BE2C (cell line): ENCODE data around the gene SMIM43.

Experiments
- DNase-seq: peaks from one replicate; pipeline ENCODE4 v3.0.0-alpha.2; 2020
- H3K27me3 ChIP-seq: fragments of 250-450 bp; sonication (Bioruptor Pico); 2 replicates; pipeline ENCODE4 v1.5.1; 2020; ENCODE audit warnings: mild to moderate bottlenecking
- H3K36me3 ChIP-seq: fragments of 250-450 bp; sonication (Bioruptor Pico); 2 replicates; pipeline ENCODE4 v1.5.1; 2020; ENCODE audit warnings: mild to moderate bottlenecking
- H3K4me1 ChIP-seq: fragments of 250-450 bp; sonication (Bioruptor Pico); 2 replicates; pipeline ENCODE4 v1.5.1; 2020
- H3K4me3 ChIP-seq: 2 replicates; pipeline ENCODE4 v1.5.1; 2011; ENCODE audit warnings: low read depth, low read length
- H3K9me3 ChIP-seq: fragments of 250-450 bp; sonication (Bioruptor Pico); 2 replicates; pipeline ENCODE4 v1.5.1; 2020
- TF ChIP-seq, protein P1 (sequence below): IDR thresholded peaks from 2 replicates; pipeline ENCODE4 v1.5.1; 2012; ENCODE audit warnings: mild to moderate bottlenecking, low read depth, low read length

The SMIM43 gene

DNA sequence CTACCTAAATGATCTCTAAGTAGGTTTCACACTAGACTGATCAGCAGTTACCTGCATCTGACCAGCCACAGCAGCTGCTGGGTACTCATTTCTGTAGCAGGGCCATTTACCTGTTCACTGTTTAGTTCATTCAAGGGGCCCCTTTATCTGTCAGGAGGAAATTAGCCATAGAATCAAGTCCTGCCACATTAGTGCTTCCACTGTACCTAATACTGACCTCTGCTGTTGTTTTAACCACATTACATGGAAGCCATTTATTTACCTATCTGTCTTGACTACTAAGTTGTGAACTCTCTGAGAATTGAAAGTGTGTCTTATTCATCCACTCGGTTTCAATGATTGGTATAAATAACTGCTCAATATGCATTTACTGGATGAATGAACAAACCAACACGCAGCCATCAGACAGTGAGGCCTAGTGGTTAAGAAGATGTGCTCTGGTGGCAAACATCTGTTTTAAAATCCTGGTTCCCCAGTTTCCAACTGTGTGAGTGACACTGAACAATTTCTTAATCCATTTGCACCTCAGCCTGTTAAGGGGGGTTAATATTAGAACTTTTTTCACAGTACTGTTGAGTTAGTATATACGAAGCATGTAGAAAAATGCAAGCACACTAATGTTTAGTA lies 38.2 kb downstream of the SMIM43 start:
- Histone ChIP-seq H3K4me3 (no peak overlapping the region), H3K27me3 (peaks cover 5% of the 10 kb centered on the region), H3K4me1 (no peaks in the 10 kb centered on the region), H3K36me3 (no peaks in the 10 kb centered on the region), H3K9me3 (no peaks in the 10 kb centered on the region; the same call in 1 of the 2 replicates)
- DNase-seq: no peak
- TF ChIP-seq, protein P1, sequence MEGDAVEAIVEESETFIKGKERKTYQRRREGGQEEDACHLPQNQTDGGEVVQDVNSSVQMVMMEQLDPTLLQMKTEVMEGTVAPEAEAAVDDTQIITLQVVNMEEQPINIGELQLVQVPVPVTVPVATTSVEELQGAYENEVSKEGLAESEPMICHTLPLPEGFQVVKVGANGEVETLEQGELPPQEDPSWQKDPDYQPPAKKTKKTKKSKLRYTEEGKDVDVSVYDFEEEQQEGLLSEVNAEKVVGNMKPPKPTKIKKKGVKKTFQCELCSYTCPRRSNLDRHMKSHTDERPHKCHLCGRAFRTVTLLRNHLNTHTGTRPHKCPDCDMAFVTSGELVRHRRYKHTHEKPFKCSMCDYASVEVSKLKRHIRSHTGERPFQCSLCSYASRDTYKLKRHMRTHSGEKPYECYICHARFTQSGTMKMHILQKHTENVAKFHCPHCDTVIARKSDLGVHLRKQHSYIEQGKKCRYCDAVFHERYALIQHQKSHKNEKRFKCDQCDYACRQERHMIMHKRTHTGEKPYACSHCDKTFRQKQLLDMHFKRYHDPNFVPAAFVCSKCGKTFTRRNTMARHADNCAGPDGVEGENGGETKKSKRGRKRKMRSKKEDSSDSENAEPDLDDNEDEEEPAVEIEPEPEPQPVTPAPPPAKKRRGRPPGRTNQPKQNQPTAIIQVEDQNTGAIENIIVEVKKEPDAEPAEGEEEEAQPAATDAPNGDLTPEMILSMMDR: peak; percentile 68

DNA sequence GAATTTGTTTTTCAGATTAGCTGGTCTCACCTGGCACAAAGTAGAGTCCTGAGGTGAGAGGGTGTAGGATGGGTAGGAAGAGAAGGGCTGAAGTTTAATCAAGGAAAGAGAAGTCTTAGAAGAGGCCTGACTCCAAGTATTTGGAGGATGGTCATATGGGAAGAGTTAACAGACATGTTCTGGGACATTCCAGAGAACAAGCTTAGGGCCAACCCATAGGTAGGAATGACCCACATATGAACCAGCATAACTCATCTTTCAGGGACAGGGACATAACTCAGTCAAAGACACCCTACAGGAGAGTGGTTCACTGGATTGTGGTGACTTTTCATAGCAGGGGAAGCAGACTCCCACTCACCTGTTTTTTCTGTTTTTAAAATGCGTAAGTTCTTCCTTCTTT lies 40.3 kb downstream of the SMIM43 start:
- H3K27me3 ChIP-seq: no peaks in the 10 kb centered on the region; the same call in 1 of the 2 replicates

DNA sequence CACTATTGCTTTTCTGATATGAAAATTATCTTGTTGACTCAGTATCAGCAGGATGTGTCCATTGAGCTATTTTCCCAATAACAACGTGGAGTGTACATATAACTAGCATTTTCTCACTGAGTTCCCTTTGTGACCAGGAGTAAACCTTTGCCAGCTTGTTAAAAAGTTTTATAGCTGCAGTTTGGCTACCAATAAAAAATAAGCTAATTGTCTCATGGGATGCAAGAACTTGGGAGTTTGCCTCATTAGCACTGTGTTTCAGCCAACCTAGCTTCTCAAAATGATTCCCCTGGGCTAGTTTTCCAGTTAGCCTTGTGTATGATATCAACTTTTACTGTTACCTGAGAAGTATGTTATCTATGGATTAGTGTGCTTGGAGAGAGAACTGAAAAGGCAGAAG lies 43.3 kb downstream of the SMIM43 start:
- DNase-seq: no peak
- no peaks in the 10 kb centered on the region for H3K4me1 ChIP-seq
- H3K9me3 ChIP-seq: no peaks in the 10 kb centered on the region
- H3K4me3 ChIP-seq: no peak overlapping the region
- no peaks in the 10 kb centered on the region for H3K36me3 ChIP-seq
- H3K27me3 ChIP-seq: no peaks in the 10 kb centered on the region; the same call in 1 of the 2 replicates
- TF ChIP-seq, protein P1: no peak

More for the DNA sequence above, 40.3 kb downstream of the SMIM43 start:
- Histone ChIP-seq H3K36me3 (no peaks in the 10 kb centered on the region), H3K4me3 (no peak overlapping the region), H3K4me1 (no peaks in the 10 kb centered on the region), H3K9me3 (no peaks in the 10 kb centered on the region; the same call in 1 of the 2 replicates)
- TF ChIP-seq, protein P1: no peak
- DNase-seq: no peak

DNA sequence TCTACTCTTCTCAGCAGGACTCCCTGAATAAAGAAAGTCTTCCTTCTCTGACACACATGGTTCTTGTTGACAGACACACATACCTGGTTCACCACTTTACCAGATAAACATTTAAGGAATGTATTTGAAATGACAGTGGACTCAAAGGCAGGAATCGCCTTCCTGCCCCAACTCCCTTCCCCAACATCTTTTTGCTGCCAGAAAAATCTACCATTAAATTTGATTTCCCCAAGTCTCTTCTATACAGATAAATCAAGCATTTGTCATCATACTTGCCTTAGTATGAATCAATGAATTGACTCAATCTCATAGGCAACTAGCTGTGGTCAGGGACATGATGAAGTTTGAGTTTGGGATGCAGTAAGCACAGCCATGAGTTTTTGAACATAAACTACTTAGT lies 44.9 kb downstream of the SMIM43 start:
- Histone ChIP-seq H3K4me1 (no peaks in the 10 kb centered on the region), H3K9me3 (no peaks in the 10 kb centered on the region), H3K27me3 (no peaks in the 10 kb centered on the region), H3K36me3 (no peaks in the 10 kb centered on the region), H3K4me3 (no peak overlapping the region)
- TF ChIP-seq, protein P1: no peak
- no peak for DNase-seq

DNA sequence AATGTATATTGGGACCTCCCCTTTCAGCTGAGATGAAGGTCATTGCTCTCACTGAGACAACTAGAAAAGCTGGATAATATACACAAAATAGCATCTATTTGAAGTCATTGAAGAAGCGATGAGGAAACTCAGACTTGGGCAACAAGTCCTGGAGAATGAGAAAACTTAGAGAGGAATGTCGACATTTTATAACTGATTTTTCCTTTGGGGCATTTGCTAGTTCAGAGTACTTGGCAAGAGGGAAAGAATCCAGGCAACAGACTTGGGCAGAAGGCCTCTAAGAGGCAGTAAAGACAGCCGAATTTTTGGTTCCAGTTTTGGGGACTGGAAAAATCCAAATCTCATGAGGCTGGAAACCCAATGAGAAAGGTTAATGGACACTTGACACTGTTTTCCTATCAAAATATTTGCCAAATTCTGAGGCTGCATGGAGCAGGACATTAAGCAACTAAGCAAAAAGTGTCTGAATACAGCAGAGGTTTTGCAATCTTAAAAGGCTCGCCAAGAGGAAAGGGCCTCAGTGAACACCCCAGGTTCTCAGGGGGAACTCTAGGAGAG lies 47.2 kb downstream of the SMIM43 start:
- Histone ChIP-seq H3K9me3 (no peaks in the 10 kb centered on the region), H3K4me1 (no peaks in the 10 kb centered on the region), H3K36me3 (no peaks in the 10 kb centered on the region), H3K27me3 (no peaks in the 10 kb centered on the region), H3K4me3 (no peak overlapping the region)
- DNase-seq: no peak
- TF ChIP-seq, protein P1: no peak

DNA sequence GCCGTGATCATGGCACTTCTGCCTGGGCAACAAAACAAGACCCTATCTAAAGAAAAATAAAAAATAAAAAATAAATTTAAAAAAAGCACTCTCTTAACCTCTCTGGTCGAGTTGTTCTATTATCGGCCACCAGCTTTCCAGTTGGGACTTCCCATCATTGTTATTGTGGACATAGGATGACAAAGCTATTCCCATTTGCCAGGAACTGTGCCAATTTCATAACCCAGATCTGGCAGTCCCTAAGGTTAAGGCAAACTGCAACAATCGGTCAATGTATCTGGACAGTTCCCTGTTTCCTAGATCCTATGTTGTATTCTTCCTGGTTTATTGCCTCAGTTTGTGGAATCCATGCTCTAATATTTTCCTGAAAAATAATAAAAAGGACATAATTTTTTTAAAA lies 50.4 kb downstream of the SMIM43 start:
- Histone ChIP-seq H3K36me3 (no peaks in the 10 kb centered on the region), H3K9me3 (no peaks in the 10 kb centered on the region), H3K4me1 (no peaks in the 10 kb centered on the region; the same call in none of the 2 replicates), H3K27me3 (no peaks in the 10 kb centered on the region), H3K4me3 (no peak overlapping the region)
- TF ChIP-seq, protein P1: no peak
- DNase-seq: no peak
